Right lung (tissue), 5 donors: ENCODE results near the gene SORL1. TPM values are rescaled to one million over a fixed set of nuclear protein-coding genes. Genes with fewer than 3 reads are reported as not detected.

Experiments
- DNase-seq, 2 donors: peaks; one replicate each; pipeline ENCODE4 v3.0.0-alpha.2; 2013
- polyA plus RNA-seq, 5 donors: library from polyadenylated mRNA; unstranded; fragments of 120-200 nt; gene quantifications; one replicate each; pipeline versions ENCODE4 v1.2.1 to v1.2.3, GENCODE V29; 2013; ENCODE audit warnings: inconsistent platforms in 1 of 5, low replicate concordance in 1 of 5; ENCODE audit not compliant: insufficient read length in 5 of 5, insufficient read depth in 1 of 5

SORL1 gene
- polyA plus RNA-seq, 5 donors: 22.4 to 32.4 (median 30.2) TPM

DNA sequence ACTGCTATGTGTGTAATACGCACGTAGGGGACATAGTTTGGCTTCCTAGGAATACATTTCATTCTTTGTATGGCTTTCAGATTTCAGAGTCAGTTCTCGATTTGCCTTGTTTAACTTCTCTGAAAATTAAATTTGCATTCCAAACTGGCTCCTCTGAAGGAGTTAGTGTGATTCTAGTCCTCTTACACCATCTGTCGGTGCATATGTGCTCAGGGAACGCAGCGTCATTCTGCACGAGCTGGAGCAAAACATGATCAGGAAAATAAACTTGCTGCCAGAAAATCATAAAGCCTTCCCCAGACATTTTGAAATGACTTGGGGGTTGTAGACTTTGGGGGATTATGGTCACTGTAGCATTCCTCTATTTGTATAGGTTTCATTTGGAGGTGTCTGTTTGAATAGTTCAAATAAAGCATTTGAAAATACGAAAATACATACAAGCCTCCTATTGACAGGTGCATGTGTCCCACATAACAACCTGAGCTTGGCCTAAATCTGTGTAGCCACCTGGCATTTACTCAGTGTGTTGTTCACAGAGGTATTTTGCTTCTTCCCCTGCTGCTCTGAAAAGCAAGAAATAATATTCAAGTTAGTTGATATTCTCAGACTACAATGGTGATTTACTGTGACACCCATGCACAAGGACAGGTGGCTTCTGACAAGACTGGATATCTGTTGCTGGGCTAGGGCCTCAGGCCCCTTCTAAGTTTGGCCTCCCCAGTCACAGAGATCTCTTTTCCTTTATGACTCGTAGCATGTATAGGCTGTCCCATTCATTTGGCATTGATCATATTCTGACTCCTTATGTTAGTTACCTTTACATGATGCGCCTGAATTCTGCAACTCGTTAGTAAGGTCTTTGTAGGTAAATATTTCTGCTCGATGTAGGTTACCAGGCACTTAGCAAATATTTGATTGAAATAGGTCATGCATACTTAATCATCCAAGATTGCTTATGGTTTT lies 82.3 kb downstream of the SORL1 start:
- peak; percentile 3 to 5 for DNase-seq

DNA sequence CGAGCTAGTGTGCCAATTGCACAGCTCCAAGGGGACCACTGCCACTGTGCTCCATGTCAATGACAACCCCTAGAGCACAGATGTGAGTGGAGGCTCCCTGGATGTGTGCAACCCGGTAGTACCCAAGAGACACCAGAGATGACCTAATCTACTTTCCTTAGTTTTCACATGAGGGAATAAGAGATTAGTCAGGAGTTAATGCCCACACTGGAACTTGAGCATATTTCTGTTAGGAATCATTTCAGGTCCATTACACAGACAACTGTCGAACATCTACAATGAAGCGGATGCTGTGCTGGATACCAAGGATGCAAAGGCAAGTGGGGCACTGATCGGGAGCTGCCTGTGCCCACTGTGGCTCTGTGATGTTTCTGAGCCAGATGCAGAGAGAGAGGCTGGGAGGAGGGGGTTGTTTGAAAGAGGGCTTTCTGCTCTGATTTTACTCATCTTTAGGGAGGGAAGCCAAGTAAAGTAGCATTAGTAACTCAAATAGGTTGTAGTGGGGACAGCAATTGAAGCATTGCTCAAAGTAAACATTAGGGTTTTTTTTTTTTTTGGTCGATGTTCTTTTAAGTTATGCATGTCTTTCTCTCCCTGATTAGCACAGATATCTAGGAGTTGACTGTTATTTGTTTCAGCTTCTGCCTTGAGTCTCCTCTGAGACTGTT lies 83.1 kb downstream of the SORL1 start:
- DNase-seq: no peak

DNA sequence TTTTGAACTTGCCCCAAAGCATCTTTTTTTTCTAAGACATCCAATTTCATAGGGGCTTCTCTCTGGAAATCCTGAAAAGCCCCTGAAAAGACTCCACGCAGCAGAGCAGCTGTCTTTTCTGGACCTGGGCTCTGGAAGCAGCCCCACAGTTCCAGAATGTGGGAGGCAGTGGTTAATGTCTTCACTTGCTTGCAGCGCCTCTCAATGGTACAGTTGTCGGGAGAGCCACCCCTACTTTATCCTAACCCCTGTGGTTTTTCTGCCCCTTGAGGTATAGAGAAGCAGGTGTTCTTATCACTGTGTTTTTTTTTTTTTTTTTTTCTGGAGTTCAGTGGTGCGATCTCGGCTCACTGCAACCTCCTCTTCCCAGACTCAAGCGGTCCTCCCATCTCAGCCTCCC lies 84.0 kb downstream of the SORL1 start:
- DNase-seq: no peak

DNA sequence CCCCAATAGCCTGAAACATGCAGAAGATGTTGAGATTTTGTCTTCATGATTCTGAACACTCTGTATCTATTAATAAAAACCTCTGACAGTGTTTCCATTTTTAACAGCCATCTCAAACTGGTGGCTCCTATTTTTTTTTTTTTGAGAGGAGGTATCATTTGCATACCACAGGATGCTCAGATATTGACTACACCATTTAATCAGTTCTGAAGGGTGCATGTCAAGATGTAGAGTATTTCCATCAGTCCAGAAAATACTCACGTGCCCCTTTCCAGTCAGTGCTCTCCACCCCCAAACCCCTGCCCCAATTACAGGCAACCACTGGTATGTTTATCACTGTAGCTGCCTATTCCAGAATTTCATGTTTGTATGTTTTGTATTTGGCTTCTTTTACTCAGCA lies 85.9 kb downstream of the SORL1 start:
- DNase-seq: no peak

DNA sequence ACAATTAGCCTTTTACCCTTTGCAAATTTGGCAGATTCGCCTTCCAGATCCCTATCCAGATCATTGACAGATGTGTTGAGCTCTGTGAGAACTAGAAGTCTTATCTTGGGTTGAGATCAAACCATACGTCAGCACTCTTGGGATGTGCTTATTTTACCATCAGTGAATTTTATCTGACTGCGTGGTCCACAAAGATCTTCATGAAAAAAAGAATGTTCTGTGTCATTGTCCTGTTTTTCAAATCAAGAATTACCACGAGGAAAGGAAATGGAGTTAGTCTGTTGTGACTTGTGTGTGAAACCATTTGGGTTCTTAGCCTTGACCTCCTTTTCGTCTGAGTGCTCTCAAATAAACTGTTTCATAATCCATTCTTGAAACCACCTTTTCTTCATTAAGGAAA lies 86.9 kb downstream of the SORL1 start:
- DNase-seq: no peak

GRCh38 chr11:121540627-121541026 lies 88.5 kb downstream of the SORL1 start:
- DNase-seq: no peak

- DNase-seq: no peak
Measured at GRCh38 chr11:121543836-121544380, 91.8 kb downstream of the SORL1 start.

DNA sequence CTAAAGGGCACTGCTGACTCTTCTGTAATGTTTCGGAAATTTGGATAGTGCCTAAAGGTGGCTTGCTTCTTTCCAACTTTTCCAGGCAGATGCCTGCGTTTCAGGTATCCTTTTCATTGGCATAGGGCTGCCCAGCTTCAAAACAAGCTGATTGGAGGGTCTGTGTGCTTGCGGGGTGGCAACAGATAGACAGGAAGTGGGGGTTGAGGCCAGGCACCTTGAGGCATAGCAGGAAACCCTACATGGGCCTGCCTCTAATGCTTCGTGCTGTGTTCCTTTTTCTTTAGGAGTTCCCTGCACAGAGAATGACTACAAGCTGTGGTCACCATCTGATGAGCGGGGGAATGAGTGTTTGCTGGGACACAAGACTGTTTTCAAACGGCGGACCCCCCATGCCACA lies 92.8 kb downstream of the SORL1 start:
- DNase-seq: no peak

DNA sequence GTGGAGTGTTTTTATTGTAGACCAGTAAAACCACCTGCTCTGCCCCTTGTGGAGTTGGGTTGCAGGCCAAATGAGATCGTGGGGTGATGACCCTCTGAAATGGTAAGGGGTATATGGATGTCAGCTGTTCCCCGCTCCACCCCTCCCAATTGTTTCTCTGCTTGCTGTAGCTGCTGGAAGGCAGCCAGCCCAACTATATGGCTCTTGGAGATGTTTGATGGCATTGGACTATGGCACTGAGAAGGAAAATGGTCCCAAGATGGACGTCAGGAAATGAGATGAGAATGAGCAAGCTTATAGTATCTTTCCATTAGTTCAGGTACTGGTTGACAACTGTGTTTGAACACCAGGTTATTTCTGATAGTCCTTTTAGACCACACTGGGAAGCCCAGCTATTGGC lies 95.5 kb downstream of the SORL1 start:
- DNase-seq: no peak

- no peak for DNase-seq
Measured at GRCh38 chr11:121550247-121551030, 98.3 kb downstream of the SORL1 start.

DNA sequence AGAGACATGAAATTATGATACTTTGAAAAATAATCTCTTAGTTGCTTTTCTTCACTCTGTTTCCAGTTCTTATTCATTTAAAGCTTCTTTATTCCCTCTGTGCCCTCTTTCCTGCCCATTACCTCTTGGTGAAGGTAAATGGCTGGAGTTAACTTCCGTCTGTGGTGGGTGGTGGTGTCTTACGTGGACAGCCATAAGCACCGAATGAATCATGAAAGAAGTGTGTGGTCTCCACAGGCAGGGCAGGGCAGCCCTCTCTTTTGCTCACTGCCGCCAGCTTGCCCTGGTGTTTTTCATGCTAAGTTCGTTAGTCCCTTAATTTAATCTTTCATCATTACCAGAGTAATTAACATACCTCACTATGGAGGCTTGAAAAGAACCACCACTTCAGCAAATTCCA lies 99.3 kb downstream of the SORL1 start:
- no peak for DNase-seq

GRCh38 chr11:121552154-121552553 lies 100.0 kb downstream of the SORL1 start:
- no peak for DNase-seq

DNA sequence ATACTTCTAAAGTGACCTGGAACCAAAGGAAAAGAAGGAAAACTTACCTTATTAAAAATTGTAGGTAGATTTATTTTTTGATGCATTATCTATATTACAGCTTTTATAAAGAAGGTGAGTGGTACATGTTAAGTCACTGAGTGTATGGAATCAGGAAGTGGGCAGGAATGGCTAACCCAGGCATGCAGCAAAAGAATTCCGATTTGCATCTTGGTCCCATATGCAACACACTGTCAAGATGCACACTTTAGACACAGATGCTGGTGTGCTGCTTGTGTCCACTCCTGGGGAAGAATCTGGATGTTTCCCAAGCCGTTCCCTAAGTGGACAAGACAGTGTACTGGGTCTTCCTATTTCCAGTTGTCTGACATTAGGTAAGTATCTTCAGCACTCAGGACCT lies 100.5 kb downstream of the SORL1 start:
- DNase-seq: no peak

DNA sequence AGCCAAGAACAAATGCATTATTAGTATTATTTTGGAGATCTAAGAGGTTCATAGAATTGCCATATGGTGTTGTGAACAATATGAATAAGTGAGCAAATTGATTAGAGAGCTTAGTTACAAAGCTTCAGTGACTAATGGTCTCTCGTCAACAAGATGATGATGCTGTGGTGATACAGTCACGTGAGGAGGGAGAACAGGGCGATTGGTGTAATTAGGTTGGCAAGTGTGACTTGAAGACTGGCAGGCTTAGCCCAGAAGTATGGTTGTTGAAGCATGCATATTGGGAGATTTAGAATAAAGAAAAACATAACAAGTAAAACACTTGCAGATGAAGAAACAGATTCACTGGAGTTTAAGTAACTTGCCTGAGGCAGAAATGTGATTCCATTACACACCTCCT lies 101.3 kb downstream of the SORL1 start:
- no peak for DNase-seq

GRCh38 chr11:121553806-121554205 lies 101.7 kb downstream of the SORL1 start:
- no peak for DNase-seq

GRCh38 chr11:121554552-121554951 lies 102.4 kb downstream of the SORL1 start:
- no peak for DNase-seq

GRCh38 chr11:121555121-121555520 lies 103.0 kb downstream of the SORL1 start:
- no peak for DNase-seq

DNA sequence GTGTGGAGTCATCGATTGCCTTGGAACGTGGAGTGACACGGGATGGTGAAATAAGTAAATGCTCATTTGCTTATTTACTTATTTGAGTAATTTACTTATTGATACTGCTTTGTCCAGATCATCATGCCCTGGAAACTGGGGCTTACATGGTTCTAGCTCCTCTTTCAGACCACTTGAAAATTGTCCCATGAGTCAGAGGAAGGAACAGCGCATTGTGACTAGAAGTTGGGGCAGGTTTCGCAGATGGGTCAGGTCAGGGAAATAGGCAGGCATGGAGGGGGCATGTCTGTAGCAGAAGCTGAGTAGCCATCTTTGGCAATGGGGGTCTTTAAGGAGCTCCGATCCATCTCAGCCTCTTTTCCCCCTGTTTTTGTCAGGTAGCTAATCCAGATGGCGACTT lies 104.8 kb downstream of the SORL1 start:
- DNase-seq: no peak

DNA sequence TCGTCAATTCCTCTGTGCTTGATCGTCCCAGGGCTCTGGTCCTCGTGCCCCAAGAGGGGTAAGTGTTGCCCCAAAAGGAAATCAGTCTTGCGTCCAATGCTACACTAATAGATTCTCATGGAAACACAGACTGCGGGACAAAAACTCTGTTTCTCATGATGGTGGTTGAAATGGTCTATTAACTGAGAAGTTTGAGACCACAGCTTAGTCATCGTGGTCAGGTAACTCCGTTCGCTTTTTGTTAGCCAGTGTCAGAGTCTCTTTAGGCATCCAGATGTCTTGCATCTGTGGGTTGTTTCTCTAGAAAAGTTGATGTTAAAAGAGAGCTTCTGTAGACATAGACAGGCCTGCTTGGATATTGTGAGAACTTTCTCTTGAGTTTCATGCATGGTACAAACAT lies 105.2 kb downstream of the SORL1 start:
- DNase-seq: no peak

- DNase-seq: peak; percentile 32 to 45
Measured at GRCh38 chr11:121559606-121560200, 107.6 kb downstream of the SORL1 start.

DNA sequence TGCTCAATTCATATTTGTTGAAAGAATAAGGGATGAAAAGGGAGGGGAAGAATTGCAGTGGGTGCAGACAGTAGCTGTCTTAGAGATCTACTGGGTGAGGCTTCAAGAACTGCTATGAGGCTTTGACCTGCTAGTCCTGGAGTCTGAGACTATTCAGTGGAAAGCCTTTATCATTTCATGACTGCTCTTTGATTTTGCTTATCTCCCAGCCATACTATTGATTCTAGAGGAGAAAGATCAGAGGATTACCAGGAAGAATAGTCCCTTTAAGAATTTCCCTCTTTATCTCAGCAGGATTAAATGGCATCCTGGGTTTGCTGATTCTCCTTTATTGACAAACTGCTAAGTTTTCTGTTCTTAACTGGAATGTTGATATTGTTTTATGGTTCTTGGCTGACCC lies 108.1 kb downstream of the SORL1 start:
- no peak for DNase-seq

DNA sequence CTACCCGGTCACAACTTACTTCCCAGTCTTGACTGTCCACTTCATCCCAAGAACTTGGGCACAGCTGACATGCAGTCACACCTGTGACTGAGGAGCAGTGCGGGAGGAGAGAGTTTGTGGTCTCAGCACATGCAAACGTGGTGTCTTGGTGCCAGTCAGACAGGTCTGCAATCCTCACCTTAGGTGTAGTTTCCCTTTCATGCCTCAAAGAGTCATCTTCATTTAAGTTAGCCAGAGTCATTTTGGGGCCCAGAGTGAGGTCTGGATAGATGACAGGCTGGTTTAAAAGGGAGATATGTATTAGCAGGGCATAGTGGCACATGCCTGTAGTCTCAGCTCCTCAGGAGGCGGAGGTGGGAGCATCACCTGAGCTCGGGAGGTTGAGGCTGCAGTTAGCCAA lies 109.1 kb downstream of the SORL1 start:
- no peak for DNase-seq
